ENCODE data around the gene DSCAML1.

DSCAML1 gene

GRCh38 chr11:117575856-117576255 lies 221.2 kb downstream of the DSCAML1 start:
- no peak for DNase-seq

- DNase-seq = no peak
Observed at GRCh38 chr11:117574551-117574950, 222.5 kb downstream of the DSCAML1 start.

GRCh38 chr11:117573326-117573725 lies 223.7 kb downstream of the DSCAML1 start:
- no peak for DNase-seq

GRCh38 chr11:117572671-117573070 lies 224.3 kb downstream of the DSCAML1 start:
- no peak for DNase-seq

GRCh38 chr11:117572129-117572528 lies 224.9 kb downstream of the DSCAML1 start:
- DNase-seq = no peak

- peak in 3 of 14 donors; percentile 18 to 29 (median 20) for DNase-seq
Observed at GRCh38 chr11:117570701-117571100, 226.3 kb downstream of the DSCAML1 start.

- no peak for DNase-seq
Observed at GRCh38 chr11:117569911-117570310, 227.1 kb downstream of the DSCAML1 start.

GRCh38 chr11:117565709-117566108 lies 231.3 kb downstream of the DSCAML1 start:
- no peak for DNase-seq

GRCh38 chr11:117564321-117564720 lies 232.7 kb downstream of the DSCAML1 start:
- no peak for DNase-seq

- DNase-seq = peak in 1 of 14 donors; percentile 16
Observed at GRCh38 chr11:117563556-117563955, 233.5 kb downstream of the DSCAML1 start.

GRCh38 chr11:117562136-117562535 lies 234.9 kb downstream of the DSCAML1 start:
- no peak for DNase-seq

- DNase-seq = no peak
Observed at GRCh38 chr11:117560780-117561530, 236.1 kb downstream of the DSCAML1 start.

GRCh38 chr11:117559698-117560097 lies 237.3 kb downstream of the DSCAML1 start:
- DNase-seq = no peak

- DNase-seq = no peak
Observed at GRCh38 chr11:117557361-117557760, 239.7 kb downstream of the DSCAML1 start.

- no peak for DNase-seq
Observed at GRCh38 chr11:117554601-117555333, 242.2 kb downstream of the DSCAML1 start.

GRCh38 chr11:117552626-117553025 lies 244.4 kb downstream of the DSCAML1 start:
- no peak for DNase-seq

GRCh38 chr11:117551761-117552343 lies 245.2 kb downstream of the DSCAML1 start:
- no peak for DNase-seq

- DNase-seq = no peak
Observed at GRCh38 chr11:117550466-117550865, 246.6 kb downstream of the DSCAML1 start.

GRCh38 chr11:117549417-117549816 lies 247.6 kb downstream of the DSCAML1 start:
- DNase-seq = no peak

GRCh38 chr11:117548876-117549275 lies 248.1 kb downstream of the DSCAML1 start:
- no peak for DNase-seq

GRCh38 chr11:117547946-117548345 lies 249.1 kb downstream of the DSCAML1 start:
- DNase-seq = no peak

- DNase-seq = no peak
Observed at GRCh38 chr11:117547195-117547850, 249.7 kb downstream of the DSCAML1 start.

Data from C1 segment of cervical spinal cord (tissue), 14 donors.